ENCODE data around the gene TMEM132D.

DNA sequence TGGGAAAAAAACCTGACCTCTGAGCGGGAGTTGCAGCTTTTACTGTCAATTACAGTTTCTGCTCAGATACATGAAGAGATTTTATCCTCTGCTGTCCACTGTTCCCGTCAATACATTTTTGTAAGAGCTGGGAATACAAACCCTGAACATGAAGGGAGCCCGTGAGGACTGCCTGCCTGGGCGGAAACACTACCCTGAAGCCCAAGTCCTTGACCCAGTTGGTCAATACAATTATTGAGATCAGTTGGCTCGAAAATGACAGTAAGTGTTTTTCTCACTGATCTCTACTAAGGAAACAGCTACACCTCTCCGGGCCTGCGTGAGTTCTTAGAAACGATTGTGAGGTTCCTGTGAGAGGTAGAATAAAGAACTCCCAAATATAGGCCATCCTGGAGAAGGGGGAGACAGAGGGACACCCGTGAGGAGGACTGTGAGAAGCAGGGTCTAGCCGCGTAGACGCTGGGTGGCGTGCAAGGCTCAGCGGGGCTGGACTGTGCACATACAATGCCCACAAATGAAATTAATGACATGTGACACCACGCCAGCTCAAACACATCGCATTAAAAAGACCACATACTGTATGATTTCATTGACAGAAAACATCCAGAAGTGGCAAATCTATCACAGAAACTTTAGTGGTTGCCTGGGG lies 509.5 kb downstream of the TMEM132D start:
- TF ChIP-seq, protein P1, sequence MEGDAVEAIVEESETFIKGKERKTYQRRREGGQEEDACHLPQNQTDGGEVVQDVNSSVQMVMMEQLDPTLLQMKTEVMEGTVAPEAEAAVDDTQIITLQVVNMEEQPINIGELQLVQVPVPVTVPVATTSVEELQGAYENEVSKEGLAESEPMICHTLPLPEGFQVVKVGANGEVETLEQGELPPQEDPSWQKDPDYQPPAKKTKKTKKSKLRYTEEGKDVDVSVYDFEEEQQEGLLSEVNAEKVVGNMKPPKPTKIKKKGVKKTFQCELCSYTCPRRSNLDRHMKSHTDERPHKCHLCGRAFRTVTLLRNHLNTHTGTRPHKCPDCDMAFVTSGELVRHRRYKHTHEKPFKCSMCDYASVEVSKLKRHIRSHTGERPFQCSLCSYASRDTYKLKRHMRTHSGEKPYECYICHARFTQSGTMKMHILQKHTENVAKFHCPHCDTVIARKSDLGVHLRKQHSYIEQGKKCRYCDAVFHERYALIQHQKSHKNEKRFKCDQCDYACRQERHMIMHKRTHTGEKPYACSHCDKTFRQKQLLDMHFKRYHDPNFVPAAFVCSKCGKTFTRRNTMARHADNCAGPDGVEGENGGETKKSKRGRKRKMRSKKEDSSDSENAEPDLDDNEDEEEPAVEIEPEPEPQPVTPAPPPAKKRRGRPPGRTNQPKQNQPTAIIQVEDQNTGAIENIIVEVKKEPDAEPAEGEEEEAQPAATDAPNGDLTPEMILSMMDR (IDR thresholded peaks at IDR 0.05) = no peak
- TF ChIP-seq POLR2AphosphoS5 (IDR thresholded peaks at IDR 0.05) = no peak
